GM12878 (cell line): ENCODE results near the gene CAMTA1. TPM values are rescaled to one million over a fixed set of nuclear protein-coding genes. Genes with fewer than 3 reads are reported as not detected.

Experiments
- ATAC-seq: fragments of 200-7000 bp; cut with Tn5 transposase; 3 replicates; pipeline ENCODE4 v1.9.1; 2020; ENCODE audit warnings: mild to moderate bottlenecking, moderate library complexity
- BruUV-seq: library from RNA; stranded (reverse); fragments of 400-500 nt; replicated peaks from 2 replicates; lab custom pipeline; 2021; lab: Mats Ljungman, UMichigan
- CTCF ChIA-PET: fragments of 300-600 bp; sonication (Branson Sonifier 250); formaldehyde crosslinking; extraction: SDS; loops from one replicate; lab custom pipeline; 2021; ENCODE audit warnings: inconsistent platforms; lab: Yijun Ruan, JAX
- POLR2A ChIA-PET: fragments of 350-600 bp; formaldehyde crosslinking; extraction: SDS; loops from one replicate; lab custom pipeline; 2021; ENCODE audit warnings: inconsistent platforms; lab: Charles Lee
- RAD21 ChIA-PET: fragments of 300-600 bp; sonication (Branson Sonifier 250); formaldehyde crosslinking; loops from one replicate; lab custom pipeline; 2023; ENCODE audit warnings: antibody characterized with exemption; ENCODE audit not compliant: unreplicated experiment; lab: Charles Lee
- SMC1A ChIA-PET: fragments of 300-600 bp; sonication (Branson Sonifier 250); formaldehyde crosslinking; loops from one replicate; lab custom pipeline; 2023; ENCODE audit not compliant: unreplicated experiment, uncharacterized antibody; lab: Charles Lee
- DNase-seq: peaks from one replicate; pipeline ENCODE4 v3.0.0-alpha.2; 2011; ENCODE audit warnings: low read depth, low spot score
- FAIRE-seq: peaks from 3 replicates; lab custom pipeline; 2011; peaks lifted over from hg19 to GRCh38; lab: Jason Lieb, UNC
- H2AFZ ChIP-seq: 2 replicates; pipeline ENCODE4 v1.6.0; 2011; ENCODE audit warnings: low read depth, low read length, control low read depth; ENCODE audit not compliant: control insufficient read depth
- H3K27ac ChIP-seq: 2 replicates; pipeline ENCODE4 v1.5.1; 2011; ENCODE audit warnings: control low read depth; ENCODE audit not compliant: control insufficient read depth, insufficient read depth
- H3K27me3 ChIP-seq, 2 experiments: replicated peaks in 1 of 2; 2 replicates each; pipeline versions ENCODE4 v1.6.0 to v1.6.1; 2011; ENCODE audit warnings: low read length in 1 of 2; ENCODE audit not compliant: control insufficient read depth in 2 of 2, insufficient read depth in 2 of 2
- H3K36me3 ChIP-seq, 2 experiments: 2 replicates each; pipeline ENCODE4 v1.5.1; 2011; ENCODE audit warnings: low read length in 1 of 2; ENCODE audit not compliant: control insufficient read depth in 2 of 2, insufficient read depth in 2 of 2
- H3K4me1 ChIP-seq: 2 replicates; pipeline ENCODE4 v1.6.1; 2011; ENCODE audit warnings: mild to moderate bottlenecking, low read length, moderate library complexity, mixed read lengths; ENCODE audit not compliant: control insufficient read depth, insufficient read depth
- H3K4me2 ChIP-seq: 2 replicates; pipeline ENCODE4 v1.6.0; 2011; ENCODE audit warnings: control low read depth; ENCODE audit not compliant: control insufficient read depth, insufficient read depth
- H3K4me3 ChIP-seq: fragments of 200-600 bp; sonication (generic); 2 replicates; pipeline ENCODE4 v1.5.1; 2016
- H3K79me2 ChIP-seq: 2 replicates; pipeline ENCODE4 v1.6.0; 2011; ENCODE audit warnings: low read length; ENCODE audit not compliant: control insufficient read depth, insufficient read depth
- H3K9ac ChIP-seq: 2 replicates; pipeline ENCODE4 v1.8.0; 2011; ENCODE audit warnings: low read length, control low read depth, mixed read lengths; ENCODE audit not compliant: control insufficient read depth, insufficient read depth
- H3K9me3 ChIP-seq: replicated peaks from 3 replicates; pipeline ENCODE4 v1.5.1; 2011; ENCODE audit warnings: mild to moderate bottlenecking, low read length; ENCODE audit not compliant: control insufficient read depth, insufficient read depth
- H4K20me1 ChIP-seq: 2 replicates; pipeline ENCODE4 v1.6.0; 2011; ENCODE audit not compliant: control insufficient read depth, insufficient read depth
- CBX3 ChIP-seq: fragments of 200-600 bp; sonication (generic); IDR thresholded peaks from 2 replicates; pipeline ENCODE4 v1.6.1; 2016; ENCODE audit warnings: low read depth, borderline replicate concordance
- CREM ChIP-seq: IDR thresholded peaks from 2 replicates; pipeline ENCODE4 v1.6.1; 2014; ENCODE audit warnings: antibody characterized with exemption, low read depth
- POLR2A ChIP-seq: IDR thresholded peaks from 2 replicates; pipeline ENCODE4 v1.6.1; 2011; ENCODE audit warnings: low read depth, mild to moderate bottlenecking, low read length
- REST ChIP-seq: IDR thresholded peaks from 2 replicates; pipeline ENCODE4 v1.6.1; 2012; ENCODE audit warnings: mild to moderate bottlenecking, low read depth, low read length
- USF1 ChIP-seq: IDR thresholded peaks from 2 replicates; pipeline ENCODE4 v1.6.1; 2011; ENCODE audit warnings: borderline replicate concordance, low read depth, mild to moderate bottlenecking, moderate library complexity, mixed read lengths, low read length; ENCODE audit not compliant: insufficient read depth; ENCODE audit errors: extremely low read length
- WGBS: methylation state at CpG from one replicate; pipeline ENCODE4 v1.1.6; 2016; ENCODE audit warnings: low lambda C conversion rate; ENCODE audit not compliant: insufficient replicate concordance, insufficient coverage; ENCODE audit errors: missing lambda C conversion rate; 5-methylcytosine and 5-hydroxymethylcytosine counted together
- in situ Hi-C: fragments of 300-500 bp; cut with MboI; formaldehyde crosslinking; loops from 9 replicates; pipeline ENCODE4 v1.14.3; 2018; ENCODE audit warnings: mixed read lengths
- intact Hi-C: fragments of 100-400 bp; cut with micrococcal nuclease; formaldehyde crosslinking; loops from one replicate; pipeline ENCODE4 v1.14.2; 2022; ENCODE audit not compliant: unreplicated experiment
- polyA plus RNA-seq, 11 experiments: library from polyadenylated mRNA; depleted of rRNA in 4 of 11; unstranded in 6 of 11; stranded (reverse) in 5 of 11; fragments of >200 nt; fragmentation: Nextera tagmentation in 4 of 11; fragmentation: Illumina TruSeq in 1 of 11; extraction: Ambion mirVana in 4 of 11; extraction: Trizol in 1 of 11; gene quantifications; 1 replicate in 1 of 11; 2 replicates in 10 of 11; pipeline versions ENCODE4 v1.2.1 to v1.2.3, GENCODE V29; 2011 to 2016; ENCODE audit warnings: inconsistent platforms in 2 of 11, missing spikeins in 2 of 11, low read depth in 1 of 11
- total RNA-seq, 4 experiments: library from RNA; depleted of rRNA in 3 of 4; stranded (reverse); fragments of >200 nt in 3 of 4; fragmentation: Illumina TruSeq in 1 of 4; extraction: Trizol in 1 of 4; gene quantifications; 2 replicates each; pipeline versions ENCODE4 v1.2.1 to v1.2.3, GENCODE V29; 2013 to 2021

Gene CAMTA1
- total and polyA plus RNA-seq, 10 of the 15 experiments (the other 5 are each of a cell fraction or from before 2014, with no cell fraction given): 37.7 to 148 (median 76.4) TPM

- in situ Hi-C loops: no loop called here
- RAD21 ChIA-PET: no interaction called here
Observed at GRCh38 chr1:7002728-7003127, 217.5 kb downstream of the CAMTA1 start.

More at GRCh38 chr1:7002728-7003127, 217.5 kb downstream of the CAMTA1 start:
- POLR2A ChIA-PET: no interaction called here
- H3K4me3 ChIP-seq: no peak overlapping the region
- H3K4me2 ChIP-seq: no peak overlapping the region
- intact Hi-C loops: no loop called here
- H3K9ac ChIP-seq: no peak overlapping the region
- no peak for ATAC-seq
- H3K36me3 ChIP-seq: no peaks in the 10 kb centered on the region
- no peaks in the 10 kb centered on the region for H3K9me3 ChIP-seq
- H3K27me3 ChIP-seq: no peaks in the 10 kb centered on the region; a peak in 2 of 4 replicates
- WGBS: 32% methylated on average over 8 of the region's 8 CpGs
- H3K79me2 ChIP-seq: no peaks in the 10 kb centered on the region
- BruUV-seq: no TSS peak
- no peak overlapping the region for H3K27ac ChIP-seq
- CTCF ChIA-PET: no interaction called here
- TF ChIP-seq CREM (no peak), REST (peak; percentile 70; the same call in 1 of the 2 replicates), CBX3 (no peak), USF1 (no peak), POLR2A (no peak)
- no peak for FAIRE-seq
- H3K4me1 ChIP-seq: no peaks in the 10 kb centered on the region
- DNase-seq: no peak
- no peaks in the 10 kb centered on the region for H4K20me1 ChIP-seq
- SMC1A ChIA-PET: no interaction called here
- H2AFZ ChIP-seq: no peak overlapping the region
